GM12878 (cell line): ENCODE results near the gene POFUT1. TPM values are rescaled to one million over a fixed set of nuclear protein-coding genes. Genes with fewer than 3 reads are reported as not detected.
A peak's percentile ranks its signal among the peaks of the same experiment; 100 is the strongest.

Experiments used
- ATAC-seq: fragments of 200-7000 bp; cut with Tn5 transposase; 3 replicates; pipeline ENCODE4 v1.9.1; 2020; ENCODE audit warnings: mild to moderate bottlenecking, moderate library complexity
- BruUV-seq: library from RNA; stranded (reverse); fragments of 400-500 nt; replicated peaks from 2 replicates; lab custom pipeline; 2021; lab: Mats Ljungman, UMichigan
- CTCF ChIA-PET: fragments of 300-600 bp; sonication (Branson Sonifier 250); formaldehyde crosslinking; extraction: SDS; loops from one replicate; lab custom pipeline; 2021; ENCODE audit warnings: inconsistent platforms; lab: Yijun Ruan, JAX
- POLR2A ChIA-PET: fragments of 350-600 bp; formaldehyde crosslinking; extraction: SDS; loops from one replicate; lab custom pipeline; 2021; ENCODE audit warnings: inconsistent platforms; lab: Charles Lee
- RAD21 ChIA-PET: fragments of 300-600 bp; sonication (Branson Sonifier 250); formaldehyde crosslinking; loops from one replicate; lab custom pipeline; 2023; ENCODE audit warnings: antibody characterized with exemption; ENCODE audit not compliant: unreplicated experiment; lab: Charles Lee
- SMC1A ChIA-PET: fragments of 300-600 bp; sonication (Branson Sonifier 250); formaldehyde crosslinking; loops from one replicate; lab custom pipeline; 2023; ENCODE audit not compliant: unreplicated experiment, uncharacterized antibody; lab: Charles Lee
- DNase-seq: peaks from one replicate; pipeline ENCODE4 v3.0.0-alpha.2; 2011; ENCODE audit warnings: low read depth, low spot score
- FAIRE-seq: peaks from 3 replicates; lab custom pipeline; 2011; peaks lifted over from hg19 to GRCh38; lab: Jason Lieb, UNC
- H2AFZ ChIP-seq: 2 replicates; pipeline ENCODE4 v1.6.0; 2011; ENCODE audit warnings: low read depth, low read length, control low read depth; ENCODE audit not compliant: control insufficient read depth
- H3K27ac ChIP-seq: 2 replicates; pipeline ENCODE4 v1.5.1; 2011; ENCODE audit warnings: control low read depth; ENCODE audit not compliant: control insufficient read depth, insufficient read depth
- H3K27me3 ChIP-seq, 2 experiments: replicated peaks in 1 of 2; 2 replicates each; pipeline versions ENCODE4 v1.6.0 to v1.6.1; 2011; ENCODE audit warnings: low read length in 1 of 2; ENCODE audit not compliant: control insufficient read depth in 2 of 2, insufficient read depth in 2 of 2
- H3K36me3 ChIP-seq, 2 experiments: 2 replicates each; pipeline ENCODE4 v1.5.1; 2011; ENCODE audit warnings: low read length in 1 of 2; ENCODE audit not compliant: control insufficient read depth in 2 of 2, insufficient read depth in 2 of 2
- H3K4me1 ChIP-seq: 2 replicates; pipeline ENCODE4 v1.6.1; 2011; ENCODE audit warnings: mild to moderate bottlenecking, low read length, moderate library complexity, mixed read lengths; ENCODE audit not compliant: control insufficient read depth, insufficient read depth
- H3K4me2 ChIP-seq: 2 replicates; pipeline ENCODE4 v1.6.0; 2011; ENCODE audit warnings: control low read depth; ENCODE audit not compliant: control insufficient read depth, insufficient read depth
- H3K4me3 ChIP-seq: fragments of 200-600 bp; sonication (generic); 2 replicates; pipeline ENCODE4 v1.5.1; 2016
- H3K79me2 ChIP-seq: 2 replicates; pipeline ENCODE4 v1.6.0; 2011; ENCODE audit warnings: low read length; ENCODE audit not compliant: control insufficient read depth, insufficient read depth
- H3K9ac ChIP-seq: 2 replicates; pipeline ENCODE4 v1.8.0; 2011; ENCODE audit warnings: low read length, control low read depth, mixed read lengths; ENCODE audit not compliant: control insufficient read depth, insufficient read depth
- H3K9me3 ChIP-seq: replicated peaks from 3 replicates; pipeline ENCODE4 v1.5.1; 2011; ENCODE audit warnings: mild to moderate bottlenecking, low read length; ENCODE audit not compliant: control insufficient read depth, insufficient read depth
- H4K20me1 ChIP-seq: 2 replicates; pipeline ENCODE4 v1.6.0; 2011; ENCODE audit not compliant: control insufficient read depth, insufficient read depth
- IKZF1 ChIP-seq: fragments of 450-650 bp; conservative IDR thresholded peaks from 2 replicates; pipeline ENCODE4 v1.6.1; 2017; ENCODE audit warnings: antibody characterized with exemption, mild to moderate bottlenecking
- RAD21 ChIP-seq: IDR thresholded peaks from 2 replicates; pipeline ENCODE4 v1.6.1; 2011; ENCODE audit warnings: mild to moderate bottlenecking, low read depth, low read length, moderate library complexity; ENCODE audit not compliant: insufficient read depth
- RFX5 ChIP-seq: IDR thresholded peaks from 2 replicates; pipeline ENCODE4 v1.6.1; 2011; ENCODE audit warnings: low read depth, low read length, improper control_type of control experiment
- WGBS: methylation state at CpG from one replicate; pipeline ENCODE4 v1.1.6; 2016; ENCODE audit warnings: low lambda C conversion rate; ENCODE audit not compliant: insufficient replicate concordance, insufficient coverage; ENCODE audit errors: missing lambda C conversion rate; 5-methylcytosine and 5-hydroxymethylcytosine counted together
- in situ Hi-C: fragments of 300-500 bp; cut with MboI; formaldehyde crosslinking; loops from 9 replicates; pipeline ENCODE4 v1.14.3; 2018; ENCODE audit warnings: mixed read lengths
- intact Hi-C: fragments of 100-400 bp; cut with micrococcal nuclease; formaldehyde crosslinking; loops from one replicate; pipeline ENCODE4 v1.14.2; 2022; ENCODE audit not compliant: unreplicated experiment
- polyA plus RNA-seq, 11 experiments: library from polyadenylated mRNA; depleted of rRNA in 4 of 11; unstranded in 6 of 11; stranded (reverse) in 5 of 11; fragments of >200 nt; fragmentation: Nextera tagmentation in 4 of 11; fragmentation: Illumina TruSeq in 1 of 11; extraction: Ambion mirVana in 4 of 11; extraction: Trizol in 1 of 11; gene quantifications; 1 replicate in 1 of 11; 2 replicates in 10 of 11; pipeline versions ENCODE4 v1.2.1 to v1.2.3, GENCODE V29; 2011 to 2016; ENCODE audit warnings: inconsistent platforms in 2 of 11, missing spikeins in 2 of 11, low read depth in 1 of 11
- total RNA-seq, 4 experiments: library from RNA; depleted of rRNA in 3 of 4; stranded (reverse); fragments of >200 nt in 3 of 4; fragmentation: Illumina TruSeq in 1 of 4; extraction: Trizol in 1 of 4; gene quantifications; 2 replicates each; pipeline versions ENCODE4 v1.2.1 to v1.2.3, GENCODE V29; 2013 to 2021
- TF ChIP-seq, protein P1 (sequence below), 3 experiments: IDR thresholded peaks in 2 of 3; conservative IDR thresholded peaks in 1 of 3; 2 replicates each; pipeline ENCODE4 v1.5.1; 2011; ENCODE audit warnings: low read depth in 3 of 3, low read length in 3 of 3, mild to moderate bottlenecking in 3 of 3, control low read depth in 2 of 3, moderate library complexity in 2 of 3, inconsistent platforms in 1 of 3, mixed read lengths in 1 of 3; ENCODE audit not compliant: control insufficient read depth in 2 of 3, insufficient read depth in 1 of 3; ENCODE audit errors: extremely low read depth in 1 of 3
- TF ChIP-seq, protein P2 (sequence below): IDR thresholded peaks from 2 replicates; pipeline ENCODE4 v1.6.1; 2012; ENCODE audit warnings: low read length, inconsistent platforms
- TF ChIP-seq, protein P3 (sequence below): fragments of 450-650 bp; conservative IDR thresholded peaks from 2 replicates; pipeline ENCODE4 v1.6.1; 2017; ENCODE audit warnings: mild to moderate bottlenecking, moderate library complexity

The POFUT1 gene
- total and polyA plus RNA-seq, 10 of the 15 experiments (the other 5 are each of a cell fraction or from before 2014, with no cell fraction given): 2.6 to 33.4 (median 23.1) TPM

DNA sequence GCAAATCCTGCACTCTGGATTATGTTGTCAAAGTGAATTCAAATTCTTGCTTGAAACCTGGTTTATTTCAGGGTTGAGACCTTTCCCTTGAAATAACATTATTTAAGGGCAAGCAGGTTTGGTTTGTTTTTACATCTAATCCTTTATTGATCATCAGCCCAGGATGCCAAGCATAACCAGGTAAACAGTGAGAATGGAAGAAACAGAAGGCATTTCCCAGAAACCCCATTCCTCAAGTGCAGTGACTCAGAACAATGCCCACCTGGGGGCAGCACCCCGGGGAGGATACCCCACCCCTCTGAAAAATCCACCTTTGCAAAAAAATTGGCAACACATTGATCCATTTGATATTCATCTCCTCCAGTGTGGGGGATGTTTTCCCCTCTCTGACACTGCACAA is 32.5 kb downstream of the POFUT1 start:
- WGBS: 0% methylated on average over 1 of the region's 1 CpG
- DNase-seq: no peak
- in situ Hi-C loops: no loop called here
- H2AFZ ChIP-seq: no peak overlapping the region
- FAIRE-seq: no peak
- intact Hi-C loops: no loop called here
- no peaks in the 10 kb centered on the region for H3K79me2 ChIP-seq
- BruUV-seq: no TSS peak
- H3K4me1 ChIP-seq: peaks cover 13% of the 10 kb centered on the region
- H3K9ac ChIP-seq: no peak overlapping the region
- ChIA-PET POLR2A (interaction anchor here (1.3 kb wide), 1 partner anchor 20 kb away, joined by 4 read pairs; no protein-coding TSS in a partner anchor), CTCF (interaction anchor here (0.9 to 1.8 kb wide), 2 partner anchors 16 to 93 kb away, joined by 3 read pairs; no protein-coding TSS in a partner anchor), SMC1A (interaction anchor here (0.9 to 1.9 kb wide), 5 partner anchors 11 to 52 kb away, joined by 3 to 6 read pairs (median 3); no protein-coding TSS in a partner anchor), RAD21 (no interaction called here)
- no peak for ATAC-seq
- no peaks in the 10 kb centered on the region for H3K9me3 ChIP-seq
- no peak for TF ChIP-seq IKZF1
- TF ChIP-seq, protein P1, sequence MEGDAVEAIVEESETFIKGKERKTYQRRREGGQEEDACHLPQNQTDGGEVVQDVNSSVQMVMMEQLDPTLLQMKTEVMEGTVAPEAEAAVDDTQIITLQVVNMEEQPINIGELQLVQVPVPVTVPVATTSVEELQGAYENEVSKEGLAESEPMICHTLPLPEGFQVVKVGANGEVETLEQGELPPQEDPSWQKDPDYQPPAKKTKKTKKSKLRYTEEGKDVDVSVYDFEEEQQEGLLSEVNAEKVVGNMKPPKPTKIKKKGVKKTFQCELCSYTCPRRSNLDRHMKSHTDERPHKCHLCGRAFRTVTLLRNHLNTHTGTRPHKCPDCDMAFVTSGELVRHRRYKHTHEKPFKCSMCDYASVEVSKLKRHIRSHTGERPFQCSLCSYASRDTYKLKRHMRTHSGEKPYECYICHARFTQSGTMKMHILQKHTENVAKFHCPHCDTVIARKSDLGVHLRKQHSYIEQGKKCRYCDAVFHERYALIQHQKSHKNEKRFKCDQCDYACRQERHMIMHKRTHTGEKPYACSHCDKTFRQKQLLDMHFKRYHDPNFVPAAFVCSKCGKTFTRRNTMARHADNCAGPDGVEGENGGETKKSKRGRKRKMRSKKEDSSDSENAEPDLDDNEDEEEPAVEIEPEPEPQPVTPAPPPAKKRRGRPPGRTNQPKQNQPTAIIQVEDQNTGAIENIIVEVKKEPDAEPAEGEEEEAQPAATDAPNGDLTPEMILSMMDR (IDR thresholded peaks at IDR 0.05 in 2 of 3, conservative IDR thresholded peaks at IDR 0.05 in 1 of 3; ENCODE audit: control insufficient read depth in 2 of 3, extremely low read depth in 1 of 3, insufficient read depth in 1 of 3, low read depth in 3 of 3, low read length in 3 of 3): 0 out of 6 replicates have a peak, but pooled peaks of 2 of the 3 experiments have one; percentile 2 to 5
- peak; percentile 15; the same call in 1 of the 2 replicates for TF ChIP-seq RAD21
- peak overlapping the region; percentile 39 for H3K4me2 ChIP-seq
- no peaks in the 10 kb centered on the region for H4K20me1 ChIP-seq
- no peak overlapping the region for H3K27ac ChIP-seq
- H3K4me3 ChIP-seq: no peak overlapping the region
- H3K27me3 ChIP-seq: no peaks in the 10 kb centered on the region
- peaks cover 0 to 4% of the 10 kb centered on the region in 2 experiments; a peak in 2 of 4 replicates for H3K36me3 ChIP-seq

DNA sequence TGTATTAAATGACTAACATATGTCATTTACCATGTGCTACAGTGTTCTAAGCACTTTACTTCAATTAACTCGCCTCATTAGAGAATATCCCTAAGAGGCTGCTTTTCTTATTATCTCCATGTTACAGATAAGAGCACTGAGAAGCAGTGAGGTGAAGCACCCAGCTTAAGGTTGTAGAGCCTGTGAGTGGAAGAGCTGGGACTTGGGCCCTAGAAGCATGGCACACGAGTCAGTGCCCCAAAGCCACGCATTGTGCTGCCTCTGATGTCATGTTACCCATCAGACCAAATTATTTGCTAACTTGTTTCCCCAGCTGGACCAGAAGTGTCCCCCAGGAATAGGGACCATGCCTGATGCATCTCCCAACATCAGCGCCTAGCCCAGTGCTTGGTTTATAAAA is 34.1 kb downstream of the POFUT1 start:
- H3K9ac ChIP-seq: no peak overlapping the region
- FAIRE-seq (no peak), DNase-seq (no peak), ATAC-seq (no peak; the same call in 2 of the 3 replicates)
- intact Hi-C loops (no loop called here), in situ Hi-C loops (no loop called here)
- H3K27ac ChIP-seq: no peak overlapping the region
- no peaks in the 10 kb centered on the region for H4K20me1 ChIP-seq
- POLR2A ChIA-PET: interaction anchor here (1.0 kb wide), 1 partner anchor 22 kb away, joined by 10 read pairs; no protein-coding TSS in a partner anchor
- CTCF ChIA-PET: no interaction called here
- H3K4me2 ChIP-seq: no peak overlapping the region
- H2AFZ ChIP-seq: no peak overlapping the region
- H3K27me3 ChIP-seq: no peaks in the 10 kb centered on the region
- H3K79me2 ChIP-seq: no peaks in the 10 kb centered on the region
- H3K9me3 ChIP-seq: no peaks in the 10 kb centered on the region
- H3K4me3 ChIP-seq: no peak overlapping the region
- BruUV-seq: no TSS peak
- SMC1A ChIA-PET: interaction anchor here (1.1 kb wide), 4 partner anchors 11 to 37 kb away, joined by 3 to 4 read pairs (median 3); no protein-coding TSS in a partner anchor
- H3K4me1 ChIP-seq: peaks cover 13% of the 10 kb centered on the region
- no peaks in the 10 kb centered on the region; a peak in 2 of 4 replicates for H3K36me3 ChIP-seq
- RAD21 ChIA-PET: no interaction called here
- 82% methylated on average over 4 of the region's 4 CpGs for WGBS
- no peak for TF ChIP-seq RFX5
- TF ChIP-seq, protein P2, sequence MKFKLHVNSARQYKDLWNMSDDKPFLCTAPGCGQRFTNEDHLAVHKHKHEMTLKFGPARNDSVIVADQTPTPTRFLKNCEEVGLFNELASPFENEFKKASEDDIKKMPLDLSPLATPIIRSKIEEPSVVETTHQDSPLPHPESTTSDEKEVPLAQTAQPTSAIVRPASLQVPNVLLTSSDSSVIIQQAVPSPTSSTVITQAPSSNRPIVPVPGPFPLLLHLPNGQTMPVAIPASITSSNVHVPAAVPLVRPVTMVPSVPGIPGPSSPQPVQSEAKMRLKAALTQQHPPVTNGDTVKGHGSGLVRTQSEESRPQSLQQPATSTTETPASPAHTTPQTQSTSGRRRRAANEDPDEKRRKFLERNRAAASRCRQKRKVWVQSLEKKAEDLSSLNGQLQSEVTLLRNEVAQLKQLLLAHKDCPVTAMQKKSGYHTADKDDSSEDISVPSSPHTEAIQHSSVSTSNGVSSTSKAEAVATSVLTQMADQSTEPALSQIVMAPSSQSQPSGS: no peak
- TF ChIP-seq, protein P3, sequence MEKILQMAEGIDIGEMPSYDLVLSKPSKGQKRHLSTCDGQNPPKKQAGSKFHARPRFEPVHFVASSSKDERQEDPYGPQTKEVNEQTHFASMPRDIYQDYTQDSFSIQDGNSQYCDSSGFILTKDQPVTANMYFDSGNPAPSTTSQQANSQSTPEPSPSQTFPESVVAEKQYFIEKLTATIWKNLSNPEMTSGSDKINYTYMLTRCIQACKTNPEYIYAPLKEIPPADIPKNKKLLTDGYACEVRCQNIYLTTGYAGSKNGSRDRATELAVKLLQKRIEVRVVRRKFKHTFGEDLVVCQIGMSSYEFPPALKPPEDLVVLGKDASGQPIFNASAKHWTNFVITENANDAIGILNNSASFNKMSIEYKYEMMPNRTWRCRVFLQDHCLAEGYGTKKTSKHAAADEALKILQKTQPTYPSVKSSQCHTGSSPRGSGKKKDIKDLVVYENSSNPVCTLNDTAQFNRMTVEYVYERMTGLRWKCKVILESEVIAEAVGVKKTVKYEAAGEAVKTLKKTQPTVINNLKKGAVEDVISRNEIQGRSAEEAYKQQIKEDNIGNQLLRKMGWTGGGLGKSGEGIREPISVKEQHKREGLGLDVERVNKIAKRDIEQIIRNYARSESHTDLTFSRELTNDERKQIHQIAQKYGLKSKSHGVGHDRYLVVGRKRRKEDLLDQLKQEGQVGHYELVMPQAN: no peak
